ENCODE measurements around the gene FLII.

Gene FLII

DNA sequence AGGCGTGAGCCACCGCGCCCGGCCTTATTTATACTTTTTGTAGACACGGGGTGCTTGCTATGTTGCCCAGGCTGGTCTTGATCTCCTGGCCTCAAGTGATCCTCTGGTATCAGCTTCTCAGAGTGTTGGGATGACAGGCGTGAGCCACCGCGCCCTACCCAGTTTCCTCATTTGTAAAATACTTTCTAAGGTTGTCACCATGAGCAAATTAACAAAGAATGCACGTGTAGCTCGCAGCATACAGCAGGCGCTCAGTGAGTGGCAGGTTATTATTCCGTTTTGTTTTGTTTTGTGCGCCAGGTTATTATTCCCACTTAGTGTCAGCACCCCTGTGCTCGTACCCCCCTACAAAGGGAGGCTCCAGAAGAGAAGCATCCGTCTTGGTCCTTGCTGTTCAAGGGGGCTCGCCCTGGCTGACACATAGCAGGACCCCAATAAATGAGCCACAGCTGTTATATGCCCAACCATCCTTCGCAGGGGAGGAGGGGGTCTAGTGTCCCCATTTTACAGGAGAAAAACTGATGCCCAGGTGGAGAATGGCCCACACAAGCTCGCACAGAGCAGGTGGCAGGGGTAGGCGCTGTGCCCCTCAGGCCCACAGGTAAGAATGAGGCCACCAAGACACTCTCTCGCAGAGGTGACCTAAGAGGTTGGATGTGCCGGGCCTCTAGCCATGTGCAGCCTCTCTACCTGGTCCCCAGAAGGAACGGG is 1.2 kb upstream of the FLII start:
- peaks cover 38% of the 10 kb centered on the region for H3K36me3 ChIP-seq (ENCODE audit: control insufficient read depth, insufficient read depth, low read length)
- no peak overlapping the region for H3K27ac ChIP-seq (ENCODE audit: low read depth, low read length)
- H3K4me1 ChIP-seq (ENCODE audit: control insufficient read depth, insufficient read depth, low read length): peaks cover 23% of the 10 kb centered on the region
- no peaks in the 10 kb centered on the region for H3K27me3 ChIP-seq (ENCODE audit: control insufficient read depth, insufficient read depth, low read length)
- H3K9ac ChIP-seq (ENCODE audit: low read length): no peak overlapping the region
- H3K9me3 ChIP-seq (ENCODE audit: control insufficient read depth, insufficient read depth, low read depth, low read length): no peaks in the 10 kb centered on the region
- H3K4me3 ChIP-seq (ENCODE audit: low read depth, low read length): peak overlapping the region; percentile 85

GRCh38 chr17:18257982-18258355 is 569 bp downstream of the FLII start:
- Histone ChIP-seq H3K4me3 (ENCODE audit: low read depth, low read length) (peak overlapping the region; percentile 85), H3K9ac (ENCODE audit: low read length) (peak overlapping the region; percentile 87), H3K36me3 (ENCODE audit: control insufficient read depth, insufficient read depth, low read length) (peaks cover 40% of the 10 kb centered on the region), H3K4me1 (ENCODE audit: control insufficient read depth, insufficient read depth, low read length) (peaks cover 23% of the 10 kb centered on the region), H3K27ac (ENCODE audit: low read depth, low read length) (peak overlapping the region; percentile 80; the same call in 1 of the 2 replicates), H3K27me3 (ENCODE audit: control insufficient read depth, insufficient read depth, low read length) (no peaks in the 10 kb centered on the region), H3K9me3 (ENCODE audit: control insufficient read depth, insufficient read depth, low read depth, low read length) (no peaks in the 10 kb centered on the region)

DNA sequence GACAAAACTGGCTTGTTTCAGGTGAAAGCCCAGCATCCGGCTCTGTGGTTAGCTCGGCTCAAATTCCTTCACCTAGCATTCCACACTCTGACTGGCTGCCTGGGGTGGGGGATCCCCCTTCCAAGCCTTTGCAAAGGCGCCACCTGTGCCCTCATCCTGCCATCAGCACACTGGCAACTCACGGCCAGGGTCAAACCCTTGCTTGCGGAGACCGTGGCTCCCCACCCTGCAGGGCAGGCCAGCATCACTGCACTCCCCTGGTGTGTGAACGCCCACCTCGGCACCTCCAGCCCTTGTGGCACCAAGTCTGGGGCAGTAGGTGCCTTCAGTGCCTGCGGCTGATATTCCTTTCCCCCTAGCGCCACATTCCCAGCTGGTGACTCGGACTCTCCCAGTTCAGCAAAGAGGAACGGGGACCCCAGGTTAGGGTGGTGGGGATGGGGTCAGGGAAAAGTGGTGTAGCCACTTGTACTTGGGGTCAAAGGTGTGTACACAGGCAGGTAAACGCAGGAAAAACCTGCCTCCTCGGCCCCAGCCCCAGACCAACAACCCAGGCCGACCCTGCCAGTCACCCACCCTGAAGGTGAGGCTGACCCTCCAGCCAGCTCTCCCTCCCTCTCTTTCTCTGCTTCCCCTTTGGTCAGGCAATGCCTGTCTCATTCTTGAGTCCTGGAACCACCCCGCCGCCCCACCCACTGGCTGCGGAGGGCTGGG is 1.1 kb downstream of the FLII start:
- H3K9ac ChIP-seq (ENCODE audit: low read length): peak overlapping the region; percentile 87
- H3K4me3 ChIP-seq (ENCODE audit: low read depth, low read length): peak overlapping the region; percentile 85
- no peaks in the 10 kb centered on the region for H3K9me3 ChIP-seq (ENCODE audit: control insufficient read depth, insufficient read depth, low read depth, low read length)
- H3K4me1 ChIP-seq (ENCODE audit: control insufficient read depth, insufficient read depth, low read length): peaks cover 23% of the 10 kb centered on the region
- peak overlapping the region; percentile 80 for H3K27ac ChIP-seq (ENCODE audit: low read depth, low read length)
- H3K27me3 ChIP-seq (ENCODE audit: control insufficient read depth, insufficient read depth, low read length): no peaks in the 10 kb centered on the region
- H3K36me3 ChIP-seq (ENCODE audit: control insufficient read depth, insufficient read depth, low read length): peaks cover 44% of the 10 kb centered on the region

DNA sequence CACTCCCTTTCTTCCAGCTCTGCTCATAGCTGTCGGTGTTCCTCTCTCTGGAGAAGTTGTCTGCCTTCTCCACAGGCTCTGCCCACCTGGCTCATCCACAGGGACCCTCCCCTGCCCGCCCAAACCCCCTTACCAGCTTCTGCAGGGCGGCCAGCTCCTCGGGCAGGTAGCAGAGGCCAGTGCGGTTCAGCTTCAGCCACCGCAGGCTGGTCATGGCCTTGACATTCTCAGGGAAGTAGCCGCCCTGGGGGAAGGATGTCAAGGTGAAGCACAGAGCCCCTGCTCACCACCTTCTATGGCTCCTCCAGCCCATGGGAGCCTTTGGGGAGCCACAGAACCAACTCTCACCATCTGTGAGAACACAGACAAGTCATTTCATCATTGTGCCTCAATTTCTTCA is 1.8 kb downstream of the FLII start:
- H3K27me3 ChIP-seq (ENCODE audit: control insufficient read depth, insufficient read depth, low read length): no peaks in the 10 kb centered on the region
- H3K9ac ChIP-seq (ENCODE audit: low read length): peak overlapping the region; percentile 87
- no peak overlapping the region for H3K27ac ChIP-seq (ENCODE audit: low read depth, low read length)
- no peaks in the 10 kb centered on the region for H3K9me3 ChIP-seq (ENCODE audit: control insufficient read depth, insufficient read depth, low read depth, low read length)
- H3K4me3 ChIP-seq (ENCODE audit: low read depth, low read length): peak overlapping the region; percentile 85
- peaks cover 23% of the 10 kb centered on the region for H3K4me1 ChIP-seq (ENCODE audit: control insufficient read depth, insufficient read depth, low read length)
- H3K36me3 ChIP-seq (ENCODE audit: control insufficient read depth, insufficient read depth, low read length): peaks cover 51% of the 10 kb centered on the region

GRCh38 chr17:18256351-18256750 is 2.2 kb downstream of the FLII start:
- H3K36me3 ChIP-seq (ENCODE audit: control insufficient read depth, insufficient read depth, low read length): peaks cover 55% of the 10 kb centered on the region
- H3K27me3 ChIP-seq (ENCODE audit: control insufficient read depth, insufficient read depth, low read length): no peaks in the 10 kb centered on the region
- no peaks in the 10 kb centered on the region for H3K9me3 ChIP-seq (ENCODE audit: control insufficient read depth, insufficient read depth, low read depth, low read length)
- H3K27ac ChIP-seq (ENCODE audit: low read depth, low read length): no peak overlapping the region
- no peak overlapping the region; the same call in 1 of the 2 replicates for H3K4me3 ChIP-seq (ENCODE audit: low read depth, low read length)
- H3K4me1 ChIP-seq (ENCODE audit: control insufficient read depth, insufficient read depth, low read length): peaks cover 20% of the 10 kb centered on the region
- H3K9ac ChIP-seq (ENCODE audit: low read length): no peak overlapping the region

- H3K4me3 ChIP-seq (ENCODE audit: low read depth, low read length): no peak overlapping the region
- no peaks in the 10 kb centered on the region for H3K27me3 ChIP-seq (ENCODE audit: control insufficient read depth, insufficient read depth, low read length)
These were observed 3.5 kb downstream of the FLII start for GRCh38 chr17:18254888-18255649.

DNA sequence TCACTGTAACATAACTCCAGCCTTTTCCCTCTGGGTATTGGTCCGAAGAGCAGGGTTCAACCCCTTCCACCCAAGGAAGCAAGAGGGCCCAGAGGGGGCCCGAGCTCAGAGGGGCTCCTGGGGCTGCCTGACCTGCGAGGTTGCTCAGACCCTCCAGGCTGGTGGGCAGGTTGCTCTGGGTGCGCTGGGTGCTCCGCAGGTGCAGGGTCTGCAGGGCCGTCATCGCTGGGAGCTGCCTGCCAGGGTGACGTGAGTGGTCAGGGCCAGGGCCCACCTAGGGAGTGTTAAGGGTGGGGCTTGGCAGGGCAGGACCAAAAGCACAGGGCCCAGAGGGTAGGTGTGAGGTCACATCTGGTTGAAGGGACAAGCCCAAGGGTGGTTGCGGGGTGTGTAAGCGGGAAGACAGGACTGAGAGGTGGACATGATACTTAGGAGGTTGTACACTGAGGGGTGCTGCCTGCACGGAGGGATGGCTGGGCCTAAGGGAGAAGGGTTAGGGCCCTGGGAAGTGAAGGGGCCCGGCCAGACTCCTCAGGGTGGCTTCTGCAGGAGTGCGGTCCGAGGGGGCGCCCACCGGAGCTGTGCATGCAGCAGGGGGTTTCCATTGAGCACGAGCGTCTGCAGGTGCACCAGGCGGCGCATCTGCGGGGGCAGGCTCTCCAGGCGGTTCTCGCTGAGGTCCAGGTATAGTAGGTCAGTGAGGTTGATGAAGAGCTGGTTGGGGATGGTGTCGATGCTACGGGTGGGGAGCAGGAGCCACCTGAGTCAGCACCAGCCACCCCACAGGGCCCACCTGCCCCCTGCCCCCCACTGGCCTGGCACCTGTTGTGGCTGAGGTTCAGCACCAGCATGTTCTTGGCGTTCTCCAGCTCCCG is 4.4 kb downstream of the FLII start:
- peaks cover 12% of the 10 kb centered on the region for H3K4me1 ChIP-seq (ENCODE audit: control insufficient read depth, insufficient read depth, low read length)
- no peak overlapping the region for H3K4me3 ChIP-seq (ENCODE audit: low read depth, low read length)

More at GRCh38 chr17:18254888-18255649, 3.5 kb downstream of the FLII start:
- H3K36me3 ChIP-seq (ENCODE audit: control insufficient read depth, insufficient read depth, low read length): peaks cover 68% of the 10 kb centered on the region
- no peaks in the 10 kb centered on the region for H3K9me3 ChIP-seq (ENCODE audit: control insufficient read depth, insufficient read depth, low read depth, low read length)
- H3K4me1 ChIP-seq (ENCODE audit: control insufficient read depth, insufficient read depth, low read length): peaks cover 16% of the 10 kb centered on the region
- no peak overlapping the region for H3K27ac ChIP-seq (ENCODE audit: low read depth, low read length)
- H3K9ac ChIP-seq (ENCODE audit: low read length): no peak overlapping the region

DNA sequence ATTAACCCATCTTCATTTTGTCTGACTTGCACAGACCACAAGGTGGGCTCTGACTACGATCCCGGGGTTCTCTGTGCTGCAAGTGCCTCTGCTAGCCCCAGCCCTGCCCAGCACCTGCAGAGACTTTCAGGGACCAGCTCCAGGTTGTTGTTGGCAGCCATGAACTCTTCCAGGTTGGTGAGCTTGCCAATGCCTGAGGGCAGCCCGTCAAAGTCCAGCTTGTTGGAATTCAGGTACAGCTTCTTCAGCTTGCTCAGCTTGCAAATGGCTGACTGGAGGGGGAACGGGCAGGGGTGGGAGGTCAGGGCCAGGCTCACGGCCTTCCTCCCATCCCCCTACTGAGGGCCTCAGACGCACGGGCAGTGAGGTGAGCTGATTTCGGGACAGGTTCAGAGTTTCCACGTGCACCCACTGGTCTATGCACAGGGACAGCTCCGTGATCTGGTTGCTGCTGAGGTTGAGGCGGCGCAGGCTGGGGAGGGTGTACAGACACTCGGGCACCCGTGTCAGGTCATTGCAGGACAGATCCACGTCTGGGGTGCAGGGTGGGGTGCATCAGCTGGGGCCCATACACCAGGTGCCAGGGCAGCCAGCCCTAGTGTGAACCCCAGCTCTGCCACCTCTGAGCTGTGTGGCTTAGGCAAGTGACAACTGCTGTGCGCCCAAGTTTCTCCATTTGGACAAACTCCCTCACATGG is 5.2 kb downstream of the FLII start:
- no peak overlapping the region for H3K9ac ChIP-seq (ENCODE audit: low read length)
- H3K9me3 ChIP-seq (ENCODE audit: control insufficient read depth, insufficient read depth, low read depth, low read length): no peaks in the 10 kb centered on the region
- H3K27ac ChIP-seq (ENCODE audit: low read depth, low read length): no peak overlapping the region
- no peaks in the 10 kb centered on the region for H3K27me3 ChIP-seq (ENCODE audit: control insufficient read depth, insufficient read depth, low read length)
- peaks cover 12% of the 10 kb centered on the region for H3K4me1 ChIP-seq (ENCODE audit: control insufficient read depth, insufficient read depth, low read length)
- no peak overlapping the region for H3K4me3 ChIP-seq (ENCODE audit: low read depth, low read length)
- peaks cover 80% of the 10 kb centered on the region for H3K36me3 ChIP-seq (ENCODE audit: control insufficient read depth, insufficient read depth, low read length)

More for the DNA sequence above, 4.4 kb downstream of the FLII start:
- H3K9ac ChIP-seq (ENCODE audit: low read length): no peak overlapping the region
- H3K9me3 ChIP-seq (ENCODE audit: control insufficient read depth, insufficient read depth, low read depth, low read length): no peaks in the 10 kb centered on the region
- H3K27me3 ChIP-seq (ENCODE audit: control insufficient read depth, insufficient read depth, low read length): no peaks in the 10 kb centered on the region
- H3K36me3 ChIP-seq (ENCODE audit: control insufficient read depth, insufficient read depth, low read length): peaks cover 72% of the 10 kb centered on the region
- no peak overlapping the region for H3K27ac ChIP-seq (ENCODE audit: low read depth, low read length)

DNA sequence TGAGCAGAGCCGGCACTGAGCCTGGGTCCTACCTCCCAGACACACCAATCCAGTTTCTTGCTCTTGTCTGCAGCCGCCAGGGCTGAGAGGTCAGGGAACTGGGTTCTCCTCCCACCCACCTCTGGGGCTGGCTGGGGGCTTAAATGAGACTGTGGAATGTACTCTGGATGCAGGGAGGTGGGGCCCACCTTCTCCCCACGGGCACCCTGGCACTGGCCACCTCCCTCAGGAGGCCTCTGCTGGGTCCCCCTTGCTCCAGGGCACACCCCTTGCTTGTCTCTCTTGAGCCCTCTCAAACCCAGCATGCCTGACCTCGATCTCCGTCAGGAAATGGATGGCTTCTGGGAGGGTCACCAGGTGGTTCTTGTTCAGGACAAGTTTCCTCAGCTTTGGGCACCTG is 6.4 kb downstream of the FLII start:
- H3K36me3 ChIP-seq (ENCODE audit: control insufficient read depth, insufficient read depth, low read length): peaks cover 87% of the 10 kb centered on the region
- H3K27ac ChIP-seq (ENCODE audit: low read depth, low read length): no peak overlapping the region
- no peak overlapping the region for H3K4me3 ChIP-seq (ENCODE audit: low read depth, low read length)
- no peaks in the 10 kb centered on the region for H3K9me3 ChIP-seq (ENCODE audit: control insufficient read depth, insufficient read depth, low read depth, low read length)
- H3K9ac ChIP-seq (ENCODE audit: low read length): no peak overlapping the region
- peaks cover 15% of the 10 kb centered on the region for H3K4me1 ChIP-seq (ENCODE audit: control insufficient read depth, insufficient read depth, low read length)
- H3K27me3 ChIP-seq (ENCODE audit: control insufficient read depth, insufficient read depth, low read length): no peaks in the 10 kb centered on the region

- H3K9ac ChIP-seq (ENCODE audit: low read length): no peak overlapping the region
- no peak overlapping the region for H3K27ac ChIP-seq (ENCODE audit: low read depth, low read length)
- H3K27me3 ChIP-seq (ENCODE audit: control insufficient read depth, insufficient read depth, low read length): no peaks in the 10 kb centered on the region
- H3K4me1 ChIP-seq (ENCODE audit: control insufficient read depth, insufficient read depth, low read length): peaks cover 17% of the 10 kb centered on the region
- peaks cover 86% of the 10 kb centered on the region for H3K36me3 ChIP-seq (ENCODE audit: control insufficient read depth, insufficient read depth, low read length)
- H3K9me3 ChIP-seq (ENCODE audit: control insufficient read depth, insufficient read depth, low read depth, low read length): no peaks in the 10 kb centered on the region
- H3K4me3 ChIP-seq (ENCODE audit: low read depth, low read length): no peak overlapping the region
These were observed 7.3 kb downstream of the FLII start for GRCh38 chr17:18251204-18251603.
